ENCODE measurements around the gene FBXL3. TPM values are rescaled to one million over a fixed set of nuclear protein-coding genes. Genes with fewer than 3 reads are reported as not detected.

FBXL3 gene
- total RNA-seq, 1 experiment from 2014 or later: 22.0 TPM

GRCh38 chr13:76958841-76959432 is 68.0 kb downstream of the FBXL3 start:
- Histone ChIP-seq H3F3A (ENCODE audit: insufficient read depth, low read depth) (no peaks in the 10 kb centered on the region), H3K36me3 (ENCODE audit: low read depth) (no peaks in the 10 kb centered on the region), H3K4me1 (replicated peaks; ENCODE audit: insufficient read depth) (no peaks in the 10 kb centered on the region), H2AFZ (no peak overlapping the region), H3K27ac (no peak overlapping the region), H4K20me1 (ENCODE audit: insufficient read depth) (no peaks in the 10 kb centered on the region), H3K9me3 (ENCODE audit: insufficient read depth, low read depth) (no peaks in the 10 kb centered on the region; the same call in 1 of the 2 replicates), H3K4me2 (no peak overlapping the region), H3K79me2 (ENCODE audit: low read depth) (no peaks in the 10 kb centered on the region), H3K9me2 (ENCODE audit: insufficient read depth) (no peaks in the 10 kb centered on the region), H3K27me3 (ENCODE audit: insufficient read depth, low read depth) (no peaks in the 10 kb centered on the region), H3K4me3 (no peak overlapping the region)
- BruUV-seq (replicated peaks): no TSS peak
- POLR2A ChIA-PET (ENCODE audit: unreplicated experiment): no interaction called here
- no peak for TF ChIP-seq EZH2 (IDR thresholded peaks at IDR 0.05; ENCODE audit: low read depth)
- TF ChIP-seq, protein P1, sequence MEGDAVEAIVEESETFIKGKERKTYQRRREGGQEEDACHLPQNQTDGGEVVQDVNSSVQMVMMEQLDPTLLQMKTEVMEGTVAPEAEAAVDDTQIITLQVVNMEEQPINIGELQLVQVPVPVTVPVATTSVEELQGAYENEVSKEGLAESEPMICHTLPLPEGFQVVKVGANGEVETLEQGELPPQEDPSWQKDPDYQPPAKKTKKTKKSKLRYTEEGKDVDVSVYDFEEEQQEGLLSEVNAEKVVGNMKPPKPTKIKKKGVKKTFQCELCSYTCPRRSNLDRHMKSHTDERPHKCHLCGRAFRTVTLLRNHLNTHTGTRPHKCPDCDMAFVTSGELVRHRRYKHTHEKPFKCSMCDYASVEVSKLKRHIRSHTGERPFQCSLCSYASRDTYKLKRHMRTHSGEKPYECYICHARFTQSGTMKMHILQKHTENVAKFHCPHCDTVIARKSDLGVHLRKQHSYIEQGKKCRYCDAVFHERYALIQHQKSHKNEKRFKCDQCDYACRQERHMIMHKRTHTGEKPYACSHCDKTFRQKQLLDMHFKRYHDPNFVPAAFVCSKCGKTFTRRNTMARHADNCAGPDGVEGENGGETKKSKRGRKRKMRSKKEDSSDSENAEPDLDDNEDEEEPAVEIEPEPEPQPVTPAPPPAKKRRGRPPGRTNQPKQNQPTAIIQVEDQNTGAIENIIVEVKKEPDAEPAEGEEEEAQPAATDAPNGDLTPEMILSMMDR (conservative IDR thresholded peaks at IDR 0.05): no peak
- CTCF ChIA-PET: no interaction called here
- intact Hi-C loops (cut with micrococcal nuclease; ENCODE audit: unreplicated experiment): no loop called here
- DNase-seq: no peak

DNA sequence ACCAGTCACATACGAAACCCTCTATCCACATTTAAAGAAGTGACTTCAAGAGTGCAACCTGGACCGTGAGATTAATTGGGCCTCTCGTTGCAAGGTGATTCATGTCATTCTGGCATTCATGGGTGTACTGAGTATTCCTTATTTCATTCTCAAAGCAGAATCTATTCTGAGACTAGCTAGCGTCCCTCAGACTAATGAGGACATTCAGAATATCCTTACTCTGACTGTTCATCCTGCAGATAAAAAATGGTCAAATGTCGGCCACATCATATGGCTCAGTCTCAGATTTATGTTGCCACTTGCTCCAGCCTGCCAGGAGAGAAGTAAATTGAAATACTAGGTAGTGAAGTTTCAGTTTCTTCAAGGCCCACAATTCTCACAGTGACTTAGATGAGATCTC is 71.3 kb downstream of the FBXL3 start:
- Histone ChIP-seq H3K27me3 (ENCODE audit: insufficient read depth, low read depth) (no peaks in the 10 kb centered on the region), H3K4me1 (replicated peaks; ENCODE audit: insufficient read depth) (no peaks in the 10 kb centered on the region), H3K36me3 (ENCODE audit: low read depth) (no peaks in the 10 kb centered on the region), H4K20me1 (ENCODE audit: insufficient read depth) (no peaks in the 10 kb centered on the region), H3F3A (ENCODE audit: insufficient read depth, low read depth) (no peaks in the 10 kb centered on the region), H3K4me2 (no peak overlapping the region), H2AFZ (no peak overlapping the region), H3K27ac (no peak overlapping the region), H3K4me3 (no peak overlapping the region), H3K9me2 (ENCODE audit: insufficient read depth) (no peaks in the 10 kb centered on the region), H3K79me2 (ENCODE audit: low read depth) (no peaks in the 10 kb centered on the region), H3K9me3 (ENCODE audit: insufficient read depth, low read depth) (no peaks in the 10 kb centered on the region; the same call in 1 of the 2 replicates)
- no TSS peak for BruUV-seq (replicated peaks)
- TF ChIP-seq, protein P1 (conservative IDR thresholded peaks at IDR 0.05): no peak
- no peak for TF ChIP-seq EZH2 (IDR thresholded peaks at IDR 0.05; ENCODE audit: low read depth)
- intact Hi-C loops (cut with micrococcal nuclease; ENCODE audit: unreplicated experiment): no loop called here
- no peak for DNase-seq
- ChIA-PET CTCF (no interaction called here), POLR2A (ENCODE audit: unreplicated experiment) (no interaction called here)

Other genes starting within 250 kb of the FBXL3 start
- gene KCTD12, start 140.8 kb downstream of the FBXL3 start, total RNA-seq (2021): 0.15 TPM in 1 of 2 replicates, not detected in the other
- gene ACOD1, start 78.6 kb downstream of the FBXL3 start, total RNA-seq (2021): not detected in 2 replicates
- 9.2 and 10.7 TPM in 2 replicates for gene CLN5, start 35.1 kb downstream of the FBXL3 start, total RNA-seq (2021)